Activated naive CD4-positive, alpha-beta T cell treated with Interleukin-2 at 50 U/mL for 16 hours (primary cell): ENCODE measurements around the gene RFK.
"Not testable (repeated sequence)": the region's sequence is repeated elsewhere in the genome, so short reads cannot be mapped to it uniquely, and the experiment has no call there.

Source experiments
- DNase-seq: peaks from one replicate; pipeline ENCODE4 v3.0.0-alpha.2; 2020

Gene RFK

DNA sequence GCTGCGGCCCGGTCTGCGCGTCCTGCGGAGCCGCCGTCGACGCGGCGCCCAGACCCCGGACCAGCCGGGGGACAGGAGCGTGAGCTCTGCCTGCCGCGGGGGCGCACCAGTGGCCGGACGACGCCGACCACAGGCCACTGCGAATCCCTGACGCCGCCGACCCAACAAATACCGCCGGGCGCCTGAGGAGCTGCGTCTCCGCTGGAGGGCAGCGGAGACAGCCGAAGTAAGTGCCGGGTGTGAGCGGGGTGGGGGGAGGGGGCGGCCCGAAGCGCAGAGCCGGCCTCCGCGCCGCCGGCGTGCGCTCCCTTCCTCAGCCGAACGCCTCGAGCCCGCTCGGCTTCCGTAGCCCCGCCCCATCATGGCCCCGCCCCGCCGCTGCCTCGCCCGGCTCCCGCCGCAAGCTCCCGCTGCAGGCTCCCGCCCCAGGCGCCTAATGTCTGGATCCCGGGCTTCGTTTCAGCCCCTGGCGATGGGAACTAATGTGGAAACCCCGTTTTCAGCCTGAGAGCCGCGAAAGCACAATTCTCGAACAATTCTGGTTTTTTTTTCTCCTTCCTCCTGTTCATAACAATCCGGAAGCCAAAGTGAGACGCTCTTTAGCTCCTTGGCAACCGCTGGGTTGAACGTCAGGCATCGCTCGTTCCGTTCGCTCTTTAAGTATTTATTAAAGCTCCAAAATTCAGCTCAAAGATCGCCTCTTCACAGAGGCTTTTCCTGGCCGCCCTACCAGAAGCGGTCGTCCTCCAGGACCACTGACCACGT is at the start of gene RFK:
TSS of gene RFK (minus strand) at position 232 of the 765 bp plus-strand sequence. CDS start 255 bp downstream, outside the sequence.
- DNase-seq, result peak; percentile 95

DNA sequence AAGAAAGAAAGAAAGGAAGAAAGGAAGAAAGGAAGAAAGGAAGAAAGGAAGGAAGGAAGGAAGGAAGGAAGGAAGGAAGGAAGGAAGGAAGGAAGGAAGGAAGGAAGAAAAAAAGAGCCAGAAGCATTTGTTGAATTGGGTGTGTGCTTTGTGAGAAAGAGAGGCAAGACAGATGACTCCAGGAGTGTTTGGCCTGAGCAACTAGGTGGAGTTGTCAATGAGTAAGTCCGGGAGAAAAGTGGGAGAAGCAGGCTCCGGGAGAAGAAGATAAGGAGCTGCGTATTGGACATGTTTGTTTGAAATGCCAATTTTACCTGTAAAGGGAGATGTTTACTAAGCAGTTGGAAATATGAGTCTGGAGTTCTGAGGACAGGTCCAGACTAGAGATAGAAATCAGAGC is 49.7 kb upstream of the RFK start:
- no peak for DNase-seq

DNA sequence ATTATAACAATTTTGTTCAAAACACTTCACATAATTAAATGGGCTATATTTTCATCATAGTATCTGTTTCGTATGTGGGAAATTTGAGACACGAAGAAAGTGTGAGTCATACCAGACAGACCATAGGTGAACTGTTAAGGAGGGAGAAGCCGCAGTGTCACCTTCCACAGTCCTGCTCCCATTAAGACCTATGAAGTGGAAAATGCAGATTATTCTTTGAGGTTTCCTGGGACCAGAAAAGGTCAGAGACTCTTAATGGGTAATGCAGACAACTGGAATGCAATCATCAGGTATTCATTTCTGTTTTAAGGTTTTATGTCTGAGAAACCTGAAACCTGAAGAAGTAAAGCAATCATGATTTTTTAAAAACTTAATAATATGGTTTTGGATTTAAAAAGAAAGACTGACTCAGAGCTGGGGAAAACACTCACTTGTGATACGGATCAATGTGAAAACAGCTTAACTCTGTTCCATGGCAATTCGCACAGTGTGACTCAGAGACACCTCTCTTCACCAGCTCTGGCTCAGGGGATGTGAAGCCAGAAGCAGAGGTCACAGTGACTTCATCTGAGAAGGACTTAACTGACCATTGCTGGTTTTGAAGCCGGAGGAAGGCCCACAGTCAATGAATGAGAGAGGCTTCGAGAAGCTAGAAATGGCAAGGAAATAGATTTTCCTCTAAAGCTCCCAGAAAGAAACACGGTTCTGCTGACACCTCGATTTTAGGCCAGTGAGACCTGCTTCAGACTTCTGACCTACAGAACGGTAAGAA is 47.5 kb upstream of the RFK start:
- peak; percentile 56 for DNase-seq

DNA sequence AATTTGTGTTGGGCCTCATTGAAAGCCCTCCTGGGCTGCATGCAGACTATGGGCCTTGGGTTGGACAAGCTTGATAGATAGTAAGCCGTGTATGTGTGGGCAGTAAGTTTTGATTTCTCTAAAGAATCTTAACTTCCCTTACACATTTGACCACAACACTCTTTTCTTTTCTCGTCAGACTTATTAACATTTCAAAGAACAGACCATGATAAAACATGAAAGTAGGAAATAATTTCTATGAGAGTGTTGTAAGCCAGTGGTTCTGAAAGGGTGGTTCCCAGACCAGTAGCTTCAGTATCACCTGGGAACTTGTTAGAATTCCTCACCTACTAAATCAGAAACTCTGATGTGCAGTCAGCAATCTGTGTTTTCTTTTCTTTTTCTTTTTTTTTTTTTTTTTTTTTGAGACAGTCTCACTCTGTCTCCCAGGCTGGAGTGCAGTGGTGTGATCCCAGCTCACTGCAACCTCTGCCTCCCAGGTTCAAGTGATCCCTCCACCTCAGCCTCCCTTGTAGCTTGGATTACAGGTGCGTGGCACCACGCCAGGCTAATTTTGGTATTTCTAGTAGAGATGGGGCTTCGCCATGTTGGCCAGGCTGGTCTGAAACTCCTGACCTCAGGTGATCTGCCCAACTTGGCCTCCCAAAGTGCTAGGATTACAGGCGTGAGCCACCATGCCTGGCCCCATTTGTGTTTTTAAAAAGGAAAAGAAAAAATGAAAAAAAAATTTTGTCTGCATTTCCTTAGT is 44.8 kb upstream of the RFK start:
- DNase-seq, result no peak

DNA sequence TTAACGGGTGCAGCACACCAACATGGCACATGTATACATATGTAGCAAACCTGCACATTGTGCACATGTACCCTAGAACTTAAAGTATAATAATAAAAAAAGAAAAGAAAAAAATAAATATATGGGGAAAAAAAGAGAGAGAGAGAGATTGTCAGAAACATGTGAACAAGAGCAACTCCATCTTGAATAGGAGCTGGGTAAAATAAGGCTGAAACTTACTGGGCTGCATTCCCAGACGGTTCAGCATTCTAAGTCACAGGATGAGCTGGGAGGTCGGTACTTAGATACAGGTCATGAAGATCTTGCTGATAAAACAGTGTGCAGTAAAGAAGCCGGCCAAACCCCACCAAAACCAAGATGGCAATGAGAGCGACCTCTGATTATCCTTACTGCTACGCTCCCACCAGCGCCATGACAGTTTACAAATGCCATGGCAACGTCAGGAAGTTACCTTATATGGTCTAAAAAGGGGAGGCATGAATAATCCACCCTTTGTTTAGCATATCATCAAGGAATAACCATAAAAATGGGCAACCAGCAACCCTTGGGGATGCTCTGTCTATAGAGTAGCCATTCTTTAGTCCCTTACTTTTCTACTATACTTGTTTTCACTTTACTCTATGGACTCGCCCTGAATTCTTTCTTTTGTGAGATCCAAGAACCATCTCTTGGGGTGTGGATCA is 42.9 kb upstream of the RFK start:
- not testable (repeated sequence) for DNase-seq

DNA sequence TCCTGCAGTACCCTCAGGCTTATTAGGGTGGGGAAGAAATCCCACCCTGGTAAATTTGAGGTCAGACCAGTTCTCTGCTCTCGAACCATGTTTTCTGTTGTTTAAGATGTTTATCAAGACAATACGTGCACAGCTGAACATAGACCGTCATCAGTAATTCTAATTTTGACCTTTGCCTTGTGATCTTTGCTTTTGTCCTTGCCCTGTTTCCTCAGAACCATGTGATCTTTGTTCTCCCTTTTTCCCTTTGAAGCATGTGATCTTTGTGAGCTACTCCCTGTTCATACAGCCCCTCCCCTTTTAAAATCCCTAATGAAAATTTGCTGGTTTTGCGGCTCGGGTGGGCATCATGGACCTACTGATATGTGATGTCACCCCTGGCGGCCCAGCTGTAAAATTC is 40.7 kb upstream of the RFK start:
- DNase-seq, result not testable (repeated sequence)

DNA sequence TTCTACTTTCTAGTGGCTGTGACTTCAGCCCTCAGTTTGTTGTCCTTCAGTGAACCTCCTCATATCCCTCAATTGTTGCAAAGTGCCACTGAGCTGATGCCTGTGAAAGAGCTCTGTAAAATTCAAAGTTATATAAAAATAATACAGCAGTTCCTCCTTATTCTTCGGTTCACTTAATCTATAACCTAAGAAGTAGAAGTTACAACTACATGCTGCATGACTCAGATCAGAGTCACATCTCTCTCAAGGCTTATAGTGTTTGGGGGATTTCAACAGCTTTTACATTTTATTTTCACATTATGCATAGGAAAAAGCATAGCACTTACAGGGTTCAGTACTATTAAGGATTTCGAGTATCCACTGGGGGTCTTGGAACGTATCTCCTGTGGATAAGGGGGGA is 39.6 kb upstream of the RFK start:
- no peak for DNase-seq

DNA sequence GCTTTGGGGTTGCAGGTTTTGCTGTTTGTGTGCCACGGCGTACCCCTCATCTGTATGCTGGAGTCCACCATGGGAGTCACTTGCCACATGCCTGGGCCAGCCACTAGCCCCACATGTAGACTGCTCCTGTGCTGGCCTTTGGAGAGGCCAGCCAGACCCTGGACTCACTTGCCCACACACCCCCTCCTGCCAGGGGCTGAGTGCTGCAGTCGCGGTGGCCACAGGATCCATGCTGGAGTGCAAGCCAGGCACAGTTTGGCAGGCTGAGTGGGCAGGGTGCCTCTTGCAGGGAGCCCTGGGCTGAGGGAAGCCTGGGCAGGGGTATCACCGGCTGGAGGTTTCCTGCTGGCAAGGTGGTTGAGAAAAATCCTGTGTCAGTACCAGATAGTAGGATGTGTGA is 39.2 kb upstream of the RFK start:
- DNase-seq, result no peak

DNA sequence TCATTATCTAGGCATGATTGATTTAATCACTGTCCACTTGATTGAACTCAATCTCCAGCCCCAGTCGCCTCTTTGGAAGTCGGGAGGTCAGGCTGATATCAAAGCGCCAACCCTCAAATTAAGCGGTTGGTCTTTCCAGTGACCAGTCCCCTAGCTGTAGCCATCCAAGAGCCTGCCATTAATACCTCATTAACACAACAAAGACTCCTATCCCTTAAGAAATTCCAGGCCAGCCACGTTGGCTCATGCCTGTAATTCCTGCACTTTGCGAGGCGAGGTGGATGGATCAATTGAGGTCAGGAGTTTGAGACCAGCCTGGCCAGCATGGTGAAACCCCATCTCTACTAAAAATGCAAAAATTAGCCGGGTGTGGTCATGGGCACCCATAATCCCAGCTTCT is 37.4 kb upstream of the RFK start:
- no peak for DNase-seq

DNA sequence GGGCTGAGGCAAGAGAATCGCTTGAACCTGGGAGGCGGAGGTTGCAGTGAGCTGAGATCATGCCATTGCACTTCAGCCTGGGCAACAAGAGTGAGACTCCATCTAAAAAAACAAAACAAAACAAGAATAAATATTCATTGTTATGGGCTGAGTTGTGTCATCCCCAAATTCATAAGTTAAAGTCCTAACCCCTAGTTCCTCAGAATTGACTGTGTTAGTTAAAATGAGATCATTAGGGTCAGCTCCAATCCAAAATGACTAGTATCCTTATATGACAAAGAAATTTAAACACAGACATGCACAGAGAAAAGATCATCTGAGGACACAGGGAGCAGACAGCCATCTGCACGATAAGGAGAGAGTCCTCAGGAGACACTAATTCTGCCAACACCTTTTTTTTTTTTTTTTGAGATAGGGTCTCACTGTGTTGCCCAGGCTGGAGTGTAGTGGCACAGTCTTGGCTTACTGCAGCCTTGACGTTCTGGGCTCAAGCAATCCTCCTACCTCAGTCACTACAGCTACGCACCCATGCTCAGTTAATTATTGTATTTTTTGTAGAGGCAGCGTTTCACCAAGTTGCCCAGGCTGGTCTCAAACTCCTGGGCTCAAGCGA is 32.7 kb upstream of the RFK start:
- no peak for DNase-seq

DNA sequence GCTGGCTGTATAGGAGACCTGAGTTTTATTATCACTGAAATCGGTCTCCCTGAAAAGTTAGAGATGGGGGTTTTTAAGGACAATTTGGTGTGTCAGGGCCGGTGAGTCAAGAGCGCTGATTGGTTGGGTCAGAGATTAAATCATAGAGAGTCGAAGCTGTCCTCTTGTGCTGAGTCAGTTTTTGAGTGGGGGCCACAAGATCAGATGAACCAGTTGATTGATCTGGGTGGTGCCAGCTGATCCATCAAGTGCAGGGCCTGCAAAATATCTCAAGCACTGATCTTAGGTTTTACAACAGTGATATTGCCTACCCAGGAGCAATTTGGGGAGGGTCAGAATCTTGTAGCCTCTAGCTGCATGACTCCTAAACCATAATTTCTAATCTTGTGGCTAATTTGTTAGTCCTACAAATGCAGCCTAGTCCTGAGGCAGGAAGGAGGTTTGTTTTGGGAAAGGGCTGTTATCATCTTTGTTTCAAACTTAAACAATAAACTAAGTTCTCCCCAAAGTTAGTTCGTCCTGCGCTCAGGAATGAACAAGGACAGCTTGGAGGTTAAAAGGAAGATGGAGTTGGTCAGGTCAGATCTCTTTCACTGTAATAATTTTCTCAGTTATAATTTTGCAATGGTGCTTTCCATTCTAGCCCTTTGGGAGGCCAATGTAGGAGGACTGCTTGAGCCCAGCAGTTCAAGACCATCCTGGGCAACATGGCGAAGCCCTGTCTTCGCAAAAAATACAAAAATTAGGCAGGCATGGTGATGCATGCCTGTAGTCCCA is 31.6 kb upstream of the RFK start:
- DNase-seq, result no peak

DNA sequence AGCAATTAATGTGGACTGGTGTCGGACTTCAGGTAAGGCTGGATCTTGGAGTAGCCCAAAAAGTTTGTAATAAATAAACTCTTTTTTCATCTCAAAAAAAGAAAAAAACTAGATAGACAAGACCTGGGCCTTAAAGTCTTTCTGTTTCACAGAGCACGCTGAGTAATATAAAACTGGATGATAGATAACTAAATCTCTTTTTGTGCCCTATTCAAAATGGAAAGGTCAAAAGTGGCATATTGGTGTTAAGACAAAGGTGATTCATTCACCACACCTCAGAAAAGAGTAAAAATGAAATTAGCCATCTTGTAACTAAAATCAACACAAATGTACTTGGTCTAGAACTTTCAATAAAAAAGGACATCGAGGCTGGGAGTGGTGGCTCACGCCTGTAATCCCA is 30.3 kb upstream of the RFK start:
- DNase-seq, result no peak

DNA sequence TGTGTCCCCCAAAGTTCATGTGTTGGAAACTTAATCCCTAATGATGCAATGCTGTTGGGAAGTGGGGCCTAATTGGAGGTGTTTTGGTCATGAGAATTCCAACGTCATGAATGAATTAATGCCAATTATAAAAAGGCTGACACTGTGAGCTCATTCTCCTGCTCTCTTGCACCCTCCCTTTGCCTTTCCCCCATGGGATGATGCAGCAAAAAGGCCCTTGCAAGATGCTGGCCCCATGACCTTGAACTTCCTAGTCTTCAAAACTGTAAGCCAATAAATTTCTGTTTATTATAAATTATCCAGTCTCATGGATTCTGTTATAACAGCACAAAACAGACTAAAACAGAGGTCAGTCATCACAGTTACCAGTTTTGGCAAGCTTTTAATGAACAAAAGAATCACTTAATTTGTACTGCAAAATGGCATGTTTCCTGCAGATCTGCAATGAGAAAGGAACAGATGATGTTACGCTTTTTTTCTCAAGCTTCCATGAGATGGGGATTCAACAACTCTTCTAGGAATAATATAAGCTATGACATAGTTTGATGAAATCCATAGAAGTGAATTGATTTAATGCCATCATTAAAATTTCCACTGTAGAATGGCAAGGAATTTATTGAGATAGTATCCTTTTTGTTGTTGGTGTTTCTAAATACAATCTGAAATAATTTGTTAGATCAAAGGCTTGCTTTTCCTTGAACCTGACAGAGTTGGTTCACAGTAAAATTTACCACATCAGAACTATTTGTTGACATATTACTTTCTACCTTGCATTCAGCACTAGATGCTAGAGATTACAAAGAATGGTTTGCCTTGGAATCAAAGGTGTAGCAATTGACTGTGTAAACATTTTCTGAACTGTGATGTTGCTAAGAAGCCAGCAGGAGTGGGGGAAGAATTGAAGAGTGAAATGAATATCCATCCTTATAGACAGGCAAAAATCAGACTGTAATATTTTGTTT is 29.3 kb upstream of the RFK start:
- DNase-seq, result no peak

DNA sequence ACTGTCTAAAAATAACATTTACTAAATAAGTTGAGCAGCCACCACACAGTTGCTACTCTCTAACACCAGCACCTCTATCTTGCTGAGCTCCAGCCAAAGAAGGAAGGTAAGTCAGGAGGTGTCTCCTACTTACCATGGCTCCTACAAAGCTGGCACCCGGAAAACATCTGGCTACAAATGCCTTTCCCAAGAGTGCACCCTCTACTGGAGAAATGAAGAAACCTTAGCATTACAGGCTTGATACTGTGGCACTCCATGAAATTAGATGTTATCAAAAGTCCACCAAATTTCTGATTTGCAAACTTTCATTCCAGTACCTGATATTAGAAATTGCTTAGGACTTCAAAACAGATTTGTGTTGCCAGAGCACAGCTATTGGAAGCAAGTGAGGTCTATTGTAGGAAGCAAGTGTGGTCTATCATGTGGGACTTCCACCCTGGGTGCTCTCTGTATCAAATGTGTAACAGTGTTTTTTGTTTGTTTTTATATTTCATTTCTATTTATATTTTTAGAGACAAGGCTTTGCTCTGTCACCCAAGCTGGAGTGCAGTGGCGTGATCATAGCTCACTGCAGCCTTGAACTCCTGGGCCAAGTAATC is 25.7 kb upstream of the RFK start:
- no peak for DNase-seq

DNA sequence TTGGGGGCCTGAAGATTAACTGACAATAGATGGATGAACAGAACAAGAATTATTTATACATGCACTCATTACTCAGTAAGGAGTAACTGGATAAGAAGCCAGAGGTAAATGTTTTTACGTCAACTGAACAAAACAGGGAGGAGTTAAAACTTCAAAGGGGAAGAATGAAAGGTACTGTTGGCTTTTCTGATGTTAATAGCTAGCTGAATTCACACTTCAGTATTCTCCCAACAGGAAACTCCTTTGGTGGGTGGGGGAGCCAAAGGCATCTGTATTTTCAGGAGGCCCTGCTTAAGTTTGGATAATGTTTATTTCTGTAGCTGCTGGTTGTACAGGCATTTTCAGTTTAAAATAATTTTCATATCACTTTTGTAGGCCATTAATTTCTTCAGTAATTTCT is 23.2 kb upstream of the RFK start:
- no peak for DNase-seq

DNA sequence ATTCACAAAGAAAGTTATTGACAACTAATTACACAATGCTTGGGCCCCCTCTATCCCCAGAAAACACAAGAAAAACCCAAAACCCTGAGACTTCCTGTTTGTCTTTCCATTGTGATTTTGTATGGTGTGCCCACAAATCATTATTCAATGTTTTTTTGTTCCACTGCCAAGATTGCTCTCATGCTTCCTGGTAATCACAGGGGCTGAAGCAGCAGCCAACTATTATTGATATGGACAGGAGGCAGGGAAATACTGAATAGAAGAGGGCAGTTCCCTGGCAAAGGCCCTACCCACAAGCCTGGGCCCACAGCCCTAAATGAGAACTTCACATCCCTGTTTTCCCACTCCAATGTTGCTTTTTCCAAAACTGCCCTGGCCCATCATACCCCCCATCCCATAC is 21.5 kb upstream of the RFK start:
- no peak for DNase-seq

DNA sequence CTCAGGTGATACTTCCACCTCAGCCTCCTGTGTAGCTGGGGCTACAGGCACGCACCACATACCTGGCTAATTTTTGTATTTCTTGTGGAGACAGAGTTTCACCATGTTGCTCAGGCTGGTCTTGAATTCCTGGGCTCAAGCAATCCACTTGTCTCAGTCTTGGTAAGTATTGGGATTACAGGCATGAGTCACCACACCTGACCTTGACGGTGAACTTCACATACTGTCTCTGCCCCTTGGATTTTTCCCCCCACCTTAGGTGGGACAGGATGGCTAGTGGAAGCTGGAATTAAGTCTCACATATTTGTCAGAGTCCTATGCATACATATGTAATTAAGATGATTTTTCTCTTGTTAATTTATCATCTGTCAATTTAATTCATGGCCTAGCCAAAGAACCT is 20.9 kb upstream of the RFK start:
- DNase-seq, result no peak

DNA sequence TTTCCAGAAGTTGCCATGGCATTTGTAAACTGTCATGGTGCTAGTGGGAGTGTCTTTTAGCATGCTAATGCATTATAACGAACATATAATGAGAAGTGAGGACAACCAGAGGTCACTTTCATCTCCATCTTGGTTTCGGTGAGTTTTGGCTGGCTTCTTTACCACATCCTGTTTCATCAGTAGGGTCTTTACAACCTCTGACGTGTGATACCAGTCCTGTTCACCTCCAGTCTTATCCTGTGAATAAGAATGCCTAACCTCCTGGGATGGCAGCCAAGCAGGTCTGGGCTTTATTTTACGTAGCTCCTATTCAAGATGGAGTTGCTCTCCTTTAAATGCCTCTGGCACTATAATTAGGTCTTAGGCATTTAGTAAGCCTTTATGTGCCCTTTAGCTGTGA is 20.4 kb upstream of the RFK start:
- no peak for DNase-seq

DNA sequence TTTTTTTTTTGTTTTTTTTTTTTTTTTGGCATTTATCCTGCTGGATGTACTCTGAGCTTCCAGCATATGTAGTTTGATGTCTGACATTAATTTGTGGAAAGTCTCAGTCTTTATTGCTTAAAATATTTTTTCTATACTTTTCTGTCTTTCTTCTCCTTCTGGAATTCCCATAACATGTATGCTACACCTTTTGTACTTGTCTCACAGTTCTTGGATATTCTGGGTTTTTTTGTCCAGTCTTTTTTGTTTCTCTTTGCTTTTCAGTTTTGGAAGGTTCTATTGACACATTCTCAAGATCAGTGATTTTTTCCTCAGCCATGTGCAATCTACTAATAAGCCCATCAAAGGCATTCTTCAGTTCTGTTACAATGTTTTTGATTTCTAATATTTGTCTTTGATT is 19.4 kb upstream of the RFK start:
- DNase-seq, result no peak

DNA sequence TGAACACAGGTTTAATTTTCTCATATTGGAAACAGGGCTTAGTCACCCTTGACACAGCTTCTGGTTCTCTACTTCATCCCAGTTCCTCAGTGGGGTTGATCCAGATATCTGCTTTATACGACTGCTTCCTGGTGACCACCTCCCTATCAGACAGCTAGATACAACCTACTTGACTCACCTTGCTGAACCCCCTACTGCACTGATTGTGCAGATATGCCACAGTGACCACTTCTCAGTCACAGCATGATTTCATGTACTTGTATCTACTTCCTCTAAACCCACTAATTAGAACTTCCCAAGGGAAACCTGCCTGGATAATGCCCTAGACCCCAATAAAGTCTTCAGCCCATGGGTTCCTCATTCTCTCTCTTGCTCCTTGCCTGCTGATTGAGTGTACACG is 18.4 kb upstream of the RFK start:
- DNase-seq, result no peak
